Peyer's patch (tissue), 4 donors: ENCODE data around the gene CCNG2.

Experiments
- CTCF ChIP-seq, 6 experiments: fragments of 450-650 bp in 4 of 6; fragments of 200-600 bp in 2 of 6; sonication (generic) in 1 of 6; IDR thresholded peaks; one replicate each; pipeline ENCODE4 v1.5.1; 2017 to 2019; ENCODE audit warnings: antibody characterized with exemption in 6 of 6, mild to moderate bottlenecking in 3 of 6, moderate library complexity in 1 of 6
- POLR2A ChIP-seq, 2 donors: fragments of 450-650 bp; IDR thresholded peaks; one replicate each; pipeline ENCODE4 v1.5.1; 2017; ENCODE audit warnings: antibody characterized with exemption in 2 of 2, mild to moderate bottlenecking in 2 of 2, moderate library complexity in 2 of 2

GRCh38 chr4:77127837-77128621 lies 29.0 kb upstream of the CCNG2 start:
- TF ChIP-seq CTCF (IDR thresholded peaks at IDR 0.05) (no peak), POLR2A (IDR thresholded peaks at IDR 0.05) (no peak)
